ENCODE data around the gene ANKLE1.
"Not testable (repeated sequence)": the region's sequence is repeated elsewhere in the genome, so short reads cannot be mapped to it uniquely, and the experiment has no call there.

The ANKLE1 gene

GRCh38 chr19:17289489-17289888 is 7.8 kb downstream of the ANKLE1 start:
- H3K4me3 ChIP-seq (ENCODE audit: low read depth, low read length) = no peak overlapping the region

GRCh38 chr19:17292301-17293074 is 10.8 kb downstream of the ANKLE1 start:
- peak overlapping the region; percentile 68 for H3K9ac ChIP-seq (ENCODE audit: low read length)
- H3K27ac ChIP-seq (ENCODE audit: low read depth, low read length) = no peak overlapping the region
- H3K4me1 ChIP-seq (ENCODE audit: control insufficient read depth, insufficient read depth, low read length) = peaks cover 11% of the 10 kb centered on the region
- peak overlapping the region; percentile 67 for H3K4me3 ChIP-seq (ENCODE audit: low read depth, low read length)
- peaks cover 7% of the 10 kb centered on the region for H3K36me3 ChIP-seq (ENCODE audit: control insufficient read depth, insufficient read depth, low read length)
- no peaks in the 10 kb centered on the region for H3K9me3 ChIP-seq (ENCODE audit: control insufficient read depth, insufficient read depth, low read depth, low read length)
- no peaks in the 10 kb centered on the region for H3K27me3 ChIP-seq (ENCODE audit: control insufficient read depth, insufficient read depth, low read length)

More at GRCh38 chr19:17289489-17289888, 7.8 kb downstream of the ANKLE1 start:
- peaks cover 6% of the 10 kb centered on the region for H3K36me3 ChIP-seq (ENCODE audit: control insufficient read depth, insufficient read depth, low read length)
- H3K27ac ChIP-seq (ENCODE audit: low read depth, low read length) = no peak overlapping the region
- peaks cover 8% of the 10 kb centered on the region for H3K4me1 ChIP-seq (ENCODE audit: control insufficient read depth, insufficient read depth, low read length)
- H3K9ac ChIP-seq (ENCODE audit: low read length) = no peak overlapping the region
- no peaks in the 10 kb centered on the region for H3K27me3 ChIP-seq (ENCODE audit: control insufficient read depth, insufficient read depth, low read length)
- H3K9me3 ChIP-seq (ENCODE audit: control insufficient read depth, insufficient read depth, low read depth, low read length) = peaks cover 5% of the 10 kb centered on the region; the same call in 1 of the 2 replicates

GRCh38 chr19:17293605-17294004 is 11.9 kb downstream of the ANKLE1 start:
- H3K4me1 ChIP-seq (ENCODE audit: control insufficient read depth, insufficient read depth, low read length) = peaks cover 11% of the 10 kb centered on the region
- no peak overlapping the region for H3K9ac ChIP-seq (ENCODE audit: low read length)
- peak overlapping the region; percentile 67 for H3K4me3 ChIP-seq (ENCODE audit: low read depth, low read length)
- peaks cover 12% of the 10 kb centered on the region for H3K36me3 ChIP-seq (ENCODE audit: control insufficient read depth, insufficient read depth, low read length)
- H3K27me3 ChIP-seq (ENCODE audit: control insufficient read depth, insufficient read depth, low read length) = no peaks in the 10 kb centered on the region
- no peak overlapping the region for H3K27ac ChIP-seq (ENCODE audit: low read depth, low read length)
- peaks cover 4% of the 10 kb centered on the region; the same call in 1 of the 2 replicates for H3K9me3 ChIP-seq (ENCODE audit: control insufficient read depth, insufficient read depth, low read depth, low read length)

GRCh38 chr19:17294051-17294891 is 12.6 kb downstream of the ANKLE1 start:
- Histone ChIP-seq H3K9me3 (ENCODE audit: control insufficient read depth, insufficient read depth, low read depth, low read length) (peaks cover 4% of the 10 kb centered on the region; the same call in 1 of the 2 replicates), H3K4me1 (ENCODE audit: control insufficient read depth, insufficient read depth, low read length) (peaks cover 11% of the 10 kb centered on the region), H3K27ac (ENCODE audit: low read depth, low read length) (no peak overlapping the region), H3K36me3 (ENCODE audit: control insufficient read depth, insufficient read depth, low read length) (peaks cover 16% of the 10 kb centered on the region), H3K9ac (ENCODE audit: low read length) (peak overlapping the region; percentile 29), H3K27me3 (ENCODE audit: control insufficient read depth, insufficient read depth, low read length) (no peaks in the 10 kb centered on the region), H3K4me3 (ENCODE audit: low read depth, low read length) (peak overlapping the region; percentile 67)

GRCh38 chr19:17295551-17295950 is 13.8 kb downstream of the ANKLE1 start:
- H3K9ac ChIP-seq (ENCODE audit: low read length); H3K27me3 ChIP-seq (ENCODE audit: control insufficient read depth, insufficient read depth, low read length); H3K9me3 ChIP-seq (ENCODE audit: control insufficient read depth, insufficient read depth, low read depth, low read length); H3K4me3 ChIP-seq (ENCODE audit: low read depth, low read length); H3K27ac ChIP-seq (ENCODE audit: low read depth, low read length): not testable (repeated sequence)
- peaks cover 11% of the 10 kb centered on the region for H3K4me1 ChIP-seq (ENCODE audit: control insufficient read depth, insufficient read depth, low read length)
- peaks cover 19% of the 10 kb centered on the region for H3K36me3 ChIP-seq (ENCODE audit: control insufficient read depth, insufficient read depth, low read length)

GRCh38 chr19:17296273-17296672 is 14.6 kb downstream of the ANKLE1 start:
- peaks cover 20% of the 10 kb centered on the region for H3K36me3 ChIP-seq (ENCODE audit: control insufficient read depth, insufficient read depth, low read length)
- H3K27ac ChIP-seq (ENCODE audit: low read depth, low read length) = no peak overlapping the region
- H3K9me3 ChIP-seq (ENCODE audit: control insufficient read depth, insufficient read depth, low read depth, low read length) = peaks cover 4% of the 10 kb centered on the region; the same call in 1 of the 2 replicates
- no peak overlapping the region for H3K4me3 ChIP-seq (ENCODE audit: low read depth, low read length)
- no peaks in the 10 kb centered on the region for H3K27me3 ChIP-seq (ENCODE audit: control insufficient read depth, insufficient read depth, low read length)
- H3K4me1 ChIP-seq (ENCODE audit: control insufficient read depth, insufficient read depth, low read length) = peaks cover 11% of the 10 kb centered on the region
- H3K9ac ChIP-seq (ENCODE audit: low read length) = no peak overlapping the region

- H3K27me3 ChIP-seq (ENCODE audit: control insufficient read depth, insufficient read depth, low read length) = no peaks in the 10 kb centered on the region
- no peak overlapping the region for H3K27ac ChIP-seq (ENCODE audit: low read depth, low read length)
These were observed 15.3 kb downstream of the ANKLE1 start for GRCh38 chr19:17296976-17297375.

GRCh38 chr19:17300992-17301619 is 19.4 kb downstream of the ANKLE1 start:
- Histone ChIP-seq H3K36me3 (ENCODE audit: control insufficient read depth, insufficient read depth, low read length) (peaks cover 20% of the 10 kb centered on the region), H3K4me3 (ENCODE audit: low read depth, low read length) (no peak overlapping the region), H3K4me1 (ENCODE audit: control insufficient read depth, insufficient read depth, low read length) (peaks cover 27% of the 10 kb centered on the region), H3K9me3 (ENCODE audit: control insufficient read depth, insufficient read depth, low read depth, low read length) (peaks cover 4% of the 10 kb centered on the region; the same call in 1 of the 2 replicates), H3K27me3 (ENCODE audit: control insufficient read depth, insufficient read depth, low read length) (no peaks in the 10 kb centered on the region), H3K9ac (ENCODE audit: low read length) (no peak overlapping the region), H3K27ac (ENCODE audit: low read depth, low read length) (no peak overlapping the region)

More at GRCh38 chr19:17296976-17297375, 15.3 kb downstream of the ANKLE1 start:
- Histone ChIP-seq H3K9ac (ENCODE audit: low read length) (no peak overlapping the region), H3K4me3 (ENCODE audit: low read depth, low read length) (no peak overlapping the region), H3K36me3 (ENCODE audit: control insufficient read depth, insufficient read depth, low read length) (peaks cover 23% of the 10 kb centered on the region), H3K4me1 (ENCODE audit: control insufficient read depth, insufficient read depth, low read length) (peaks cover 13% of the 10 kb centered on the region), H3K9me3 (ENCODE audit: control insufficient read depth, insufficient read depth, low read depth, low read length) (peaks cover 4% of the 10 kb centered on the region; the same call in 1 of the 2 replicates)

- Histone ChIP-seq H3K36me3 (ENCODE audit: control insufficient read depth, insufficient read depth, low read length) (peaks cover 16% of the 10 kb centered on the region), H3K4me1 (ENCODE audit: control insufficient read depth, insufficient read depth, low read length) (peaks cover 32% of the 10 kb centered on the region), H3K9ac (ENCODE audit: low read length) (peak overlapping the region; percentile 41), H3K27me3 (ENCODE audit: control insufficient read depth, insufficient read depth, low read length) (no peaks in the 10 kb centered on the region), H3K9me3 (ENCODE audit: control insufficient read depth, insufficient read depth, low read depth, low read length) (peaks cover 4% of the 10 kb centered on the region; the same call in 1 of the 2 replicates), H3K4me3 (ENCODE audit: low read depth, low read length) (peak overlapping the region; percentile 64), H3K27ac (ENCODE audit: low read depth, low read length) (peak overlapping the region; percentile 37; the same call in 1 of the 2 replicates)
These were observed 20.9 kb downstream of the ANKLE1 start for GRCh38 chr19:17302391-17303166.

All from HUES6 (cell line).